Endothelial cell of umbilical vein (primary cell): ENCODE measurements around the gene RYR3. TPM values are rescaled to one million over a fixed set of nuclear protein-coding genes. Genes with fewer than 3 reads are reported as not detected.

ENCODE experiments used
- BruUV-seq: library from RNA; stranded (reverse); fragments of 400-500 nt; replicated peaks from 2 replicates; lab custom pipeline; 2021; lab: Mats Ljungman, UMichigan
- CTCF ChIA-PET: fragments of 300-600, 350-600 bp; sonication (Branson Sonifier 250); formaldehyde crosslinking; loops from one replicate; lab custom pipeline; 2021; ENCODE audit warnings: antibody characterized with exemption, inconsistent platforms; lab: Charles Lee
- POLR2A ChIA-PET: fragments of 300-600, 350-600 bp; sonication (Branson Sonifier 250); formaldehyde crosslinking; loops from one replicate; lab custom pipeline; 2021; ENCODE audit warnings: antibody characterized with exemption, inconsistent platforms; lab: Charles Lee
- DNase-seq: peaks from one replicate; pipeline ENCODE4 v3.0.0-alpha.2; 2011; ENCODE audit warnings: low read depth, low spot score
- FAIRE-seq: peaks from 2 replicates; lab custom pipeline; 2011; peaks lifted over from hg19 to GRCh38; lab: Jason Lieb, UNC
- H2AFZ ChIP-seq: 2 replicates; pipeline ENCODE4 v1.6.0; 2012; ENCODE audit warnings: low read depth, low read length, control low read depth, inconsistent platforms
- H3K27ac ChIP-seq: 2 replicates; pipeline ENCODE4 v1.5.1; 2011; ENCODE audit warnings: low read depth, mild to moderate bottlenecking, control low read depth, low read length, moderate library complexity; ENCODE audit not compliant: insufficient read depth
- H3K27me3 ChIP-seq, 2 experiments: 2 replicates each; pipeline versions ENCODE4 v1.6.0 to v1.6.1; 2011; ENCODE audit warnings: low read length in 2 of 2, mixed read lengths in 1 of 2; ENCODE audit not compliant: control insufficient read depth in 2 of 2, insufficient read depth in 2 of 2
- H3K36me3 ChIP-seq, 2 experiments: 2 replicates in 1 of 2; 3 replicates in 1 of 2; pipeline ENCODE4 v1.5.1; 2011; ENCODE audit warnings: low read length in 2 of 2, mild to moderate bottlenecking in 1 of 2, moderate library complexity in 1 of 2; ENCODE audit not compliant: control insufficient read depth in 2 of 2, insufficient read depth in 2 of 2; ENCODE audit errors: extremely low read depth in 1 of 2
- H3K4me1 ChIP-seq: 3 replicates; pipeline ENCODE4 v1.5.1; 2011; ENCODE audit warnings: mild to moderate bottlenecking, low read length; ENCODE audit not compliant: control insufficient read depth, insufficient read depth; ENCODE audit errors: extremely low read depth
- H3K4me2 ChIP-seq: 2 replicates; pipeline ENCODE4 v1.6.1; 2011; ENCODE audit warnings: low read length, control low read depth, mixed read lengths; ENCODE audit not compliant: insufficient read depth
- H3K4me3 ChIP-seq, 3 experiments: fragments of 200-600 bp in 1 of 3; sonication (generic), shearing (Covaris generic) in 1 of 3; replicated peaks in 1 of 3; 2 replicates each; pipeline ENCODE4 v1.5.1; 2011 to 2016; ENCODE audit warnings: control low read depth in 3 of 3, low read length in 3 of 3, mild to moderate bottlenecking in 2 of 3, inconsistent platforms in 1 of 3, low read depth in 1 of 3, moderate library complexity in 1 of 3; ENCODE audit not compliant: insufficient read depth in 1 of 3
- H3K79me2 ChIP-seq: 2 replicates; pipeline ENCODE4 v1.6.0; 2012; ENCODE audit warnings: low read length, inconsistent platforms; ENCODE audit not compliant: control insufficient read depth, insufficient read depth
- H3K9ac ChIP-seq: replicated peaks from 2 replicates; pipeline ENCODE3; 2011; ENCODE audit warnings: low read length, control low read depth; ENCODE audit not compliant: insufficient read depth; ENCODE audit errors: extremely low read depth
- H3K9me1 ChIP-seq: replicated peaks from 3 replicates; pipeline ENCODE4 v1.6.0; 2011; ENCODE audit warnings: mild to moderate bottlenecking, low read length; ENCODE audit not compliant: control insufficient read depth, insufficient read depth; ENCODE audit errors: extremely low read depth
- H3K9me3 ChIP-seq: replicated peaks from 2 replicates; pipeline ENCODE4 v1.5.1; 2012; ENCODE audit warnings: low read length, inconsistent platforms; ENCODE audit not compliant: control insufficient read depth, insufficient read depth
- H4K20me1 ChIP-seq: replicated peaks from 2 replicates; pipeline ENCODE3; 2011; ENCODE audit warnings: mild to moderate bottlenecking, low read length; ENCODE audit not compliant: control insufficient read depth, insufficient read depth; ENCODE audit errors: extremely low read depth
- CTCF ChIP-seq, 2 donors: IDR thresholded peaks; 1 replicate in 1 of 2; 2 replicates in 1 of 2; pipeline ENCODE4 v1.5.1; 2011; ENCODE audit warnings: low read length in 2 of 2, mild to moderate bottlenecking in 2 of 2, moderate library complexity in 2 of 2, control low read depth in 1 of 2, inconsistent platforms in 1 of 2, low read depth in 1 of 2; ENCODE audit not compliant: insufficient read depth in 1 of 2; ENCODE audit errors: extremely low read depth in 1 of 2
- EZH2 ChIP-seq: IDR thresholded peaks from 2 replicates; pipeline ENCODE4 v1.6.1; 2012; ENCODE audit warnings: borderline replicate concordance, low read depth, mild to moderate bottlenecking, moderate library complexity, low read length, inconsistent platforms; ENCODE audit not compliant: severe bottlenecking
- FOS ChIP-seq: IDR thresholded peaks from 2 replicates; pipeline ENCODE4 v1.6.1; 2011; ENCODE audit warnings: mild to moderate bottlenecking, low read length, moderate library complexity, borderline replicate concordance; ENCODE audit not compliant: insufficient read depth
- GATA2 ChIP-seq: IDR thresholded peaks from 2 replicates; pipeline ENCODE4 v1.7.0; 2011; ENCODE audit warnings: low read depth, mild to moderate bottlenecking, moderate library complexity, mixed read lengths, low read length; ENCODE audit not compliant: insufficient read length, insufficient read depth
- JUN ChIP-seq: IDR thresholded peaks from 2 replicates; pipeline ENCODE4 v1.6.1; 2011; ENCODE audit warnings: borderline replicate concordance, low read depth; ENCODE audit not compliant: insufficient read length, insufficient read depth
- MYC ChIP-seq: IDR thresholded peaks from one replicate; pipeline ENCODE4 v1.6.1; 2011; ENCODE audit warnings: mild to moderate bottlenecking, low read depth, low read length
- POLR2A ChIP-seq: IDR thresholded peaks from 2 replicates; pipeline ENCODE4 v1.6.1; 2012; ENCODE audit warnings: low read depth, mild to moderate bottlenecking, control low read depth, low read length
- POLR2AphosphoS5 ChIP-seq: IDR thresholded peaks from 2 replicates; pipeline ENCODE4 v1.6.1; 2012; ENCODE audit warnings: low read depth, mild to moderate bottlenecking, control low read depth, low read length, moderate library complexity; ENCODE audit not compliant: insufficient read depth
- dilution Hi-C: fragments of 300-500 bp; cut with MboI; formaldehyde crosslinking; loops from one replicate; pipeline ENCODE4 v1.15.0; 2019; ENCODE audit warnings: low sequenced_read_pairs; ENCODE audit not compliant: extremely low pct_ligation_motif_present
- intact Hi-C: fragments of 100-400 bp; cut with micrococcal nuclease; formaldehyde crosslinking; loops from one replicate; pipeline ENCODE4 v1.10.0; 2022
- polyA plus RNA-seq, 4 experiments: library from polyadenylated mRNA; depleted of rRNA in 3 of 4; stranded (reverse) in 3 of 4; unstranded in 1 of 4; fragments of >200 nt; gene quantifications; 2 replicates each; pipeline versions ENCODE4 v1.2.1 to v1.2.3, GENCODE V29; 2011 to 2012; ENCODE audit warnings: missing spikeins in 1 of 4
- total RNA-seq: library from RNA; stranded (reverse); gene quantifications from 2 replicates; pipeline ENCODE4 v1.2.3, GENCODE V29; 2021
- TF ChIP-seq, protein P1 (sequence below): IDR thresholded peaks from 2 replicates; pipeline ENCODE4 v1.6.1; 2011; ENCODE audit not compliant: insufficient read depth, insufficient read length

The RYR3 gene
- total and polyA plus RNA-seq, 2 donors (not counting 3 experiments of a cell fraction or from before 2014, with no cell fraction given): not detected

DNA sequence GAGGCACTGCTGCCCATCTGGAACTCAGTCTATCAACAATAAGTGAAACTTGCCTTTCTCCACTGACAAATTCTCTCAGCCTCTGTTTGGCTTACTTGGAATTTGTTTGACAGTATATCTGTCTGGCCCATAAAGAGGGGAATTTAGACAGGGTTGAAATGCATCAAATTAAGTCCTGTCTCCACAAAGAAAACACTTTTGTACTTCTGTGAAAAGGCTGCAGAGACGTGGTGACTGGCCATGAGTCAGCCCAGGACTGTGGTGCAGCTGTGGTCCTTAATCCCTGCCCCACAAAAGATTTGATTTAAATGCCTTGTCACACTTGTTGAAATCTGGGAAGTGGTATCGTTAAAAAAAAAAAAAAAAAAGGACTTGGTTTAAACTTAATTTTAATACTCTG is 47.5 kb downstream of the RYR3 start:
- Histone ChIP-seq H3K4me3 (no peak overlapping the region), H4K20me1 (no peaks in the 10 kb centered on the region), H3K9me3 (no peaks in the 10 kb centered on the region), H3K79me2 (no peaks in the 10 kb centered on the region), H3K36me3 (no peaks in the 10 kb centered on the region), H2AFZ (no peak overlapping the region), H3K27ac (no peak overlapping the region), H3K9ac (no peak overlapping the region), H3K4me1 (no peaks in the 10 kb centered on the region), H3K27me3 (no peaks in the 10 kb centered on the region), H3K9me1 (no peaks in the 10 kb centered on the region), H3K4me2 (no peak overlapping the region)
- POLR2A ChIA-PET: no interaction called here
- no TSS peak for BruUV-seq
- DNase-seq: no peak
- dilution Hi-C loops (no loop called here), intact Hi-C loops (no loop called here)
- CTCF ChIA-PET: no interaction called here
- no peak for FAIRE-seq
- no peak for TF ChIP-seq CTCF (IDR thresholded peaks at IDR 0.05; ENCODE audit: extremely low read depth in 1 of 2, insufficient read depth in 1 of 2, low read depth in 1 of 2, low read length in 2 of 2)
- TF ChIP-seq MYC: no peak
- no peak for TF ChIP-seq POLR2A
- TF ChIP-seq GATA2: no peak
- no peak for TF ChIP-seq EZH2
- TF ChIP-seq JUN: no peak
- TF ChIP-seq FOS: no peak
- TF ChIP-seq, protein P1, sequence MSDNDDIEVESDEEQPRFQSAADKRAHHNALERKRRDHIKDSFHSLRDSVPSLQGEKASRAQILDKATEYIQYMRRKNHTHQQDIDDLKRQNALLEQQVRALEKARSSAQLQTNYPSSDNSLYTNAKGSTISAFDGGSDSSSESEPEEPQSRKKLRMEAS: no peak
- TF ChIP-seq POLR2AphosphoS5: no peak
